HepG2 (cell line): Measurements from ENCODE around the gene CSDE1. TPM values are rescaled to one million over a fixed set of nuclear protein-coding genes. Genes with fewer than 3 reads are reported as not detected.

Experiments used
- AGO1 ChIP-seq: fragments of 200-400 bp; formaldehyde crosslinking; IDR thresholded peaks from 2 replicates; pipeline ENCODE4 v1.6.1; 2017; ENCODE audit warnings: mild to moderate bottlenecking, low read depth, low read length, moderate library complexity; ENCODE audit not compliant: poor library complexity, severe bottlenecking
- CBFB ChIP-seq: sonication (generic); formaldehyde crosslinking; IDR thresholded peaks from 2 replicates; pipeline ENCODE4 v1.4.0; 2020; ENCODE audit warnings: missing genetic modification reagents
- CTCF ChIP-seq: sonication (generic); formaldehyde crosslinking; IDR thresholded peaks from 2 replicates; pipeline ENCODE4 v1.5.0; 2020; ENCODE audit warnings: mild to moderate bottlenecking, missing genetic modification reagents, moderate library complexity
- HBP1 ChIP-seq: IDR thresholded peaks from 2 replicates; pipeline ENCODE4 v1.6.1; 2016; ENCODE audit warnings: low read depth, control low read depth
- MNT ChIP-seq: fragments of 450-650 bp; IDR thresholded peaks from 2 replicates; pipeline ENCODE4 v1.6.1; 2016
- NCOR1 ChIP-seq: fragments of 200-600 bp; sonication (generic); IDR thresholded peaks from 2 replicates; pipeline ENCODE4 v1.7.0; 2017; ENCODE audit warnings: antibody characterized with exemption, low read length, borderline replicate concordance
- NRL ChIP-seq: sonication (generic); formaldehyde crosslinking; IDR thresholded peaks from 2 replicates; pipeline ENCODE4 v1.5.0; 2020; ENCODE audit warnings: missing genetic modification reagents, mild to moderate bottlenecking, moderate library complexity, borderline replicate concordance
- RBAK ChIP-seq: sonication (generic); formaldehyde crosslinking; IDR thresholded peaks from 2 replicates; pipeline ENCODE4 v1.5.1; 2020; ENCODE audit warnings: mild to moderate bottlenecking, missing genetic modification reagents
- RFXAP ChIP-seq: sonication (generic); formaldehyde crosslinking; IDR thresholded peaks from 2 replicates; pipeline ENCODE4 v1.4.0; 2020; ENCODE audit warnings: missing genetic modification reagents, borderline replicate concordance
- RXRA ChIP-seq: sonication (generic); formaldehyde crosslinking; IDR thresholded peaks from 2 replicates; pipeline ENCODE4 v1.5.1; 2020; ENCODE audit warnings: missing genetic modification reagents
- SP4 ChIP-seq: sonication (generic); formaldehyde crosslinking; IDR thresholded peaks from 2 replicates; pipeline ENCODE4 v1.8.1; 2023; ENCODE audit warnings: mild to moderate bottlenecking, missing genetic modification reagents
- STAG1 ChIP-seq: sonication (generic); formaldehyde crosslinking; IDR thresholded peaks from 2 replicates; pipeline ENCODE4 v1.4.0; 2020; ENCODE audit warnings: missing genetic modification reagents
- SUZ12 ChIP-seq: fragments of 150-350 bp; IDR thresholded peaks from 2 replicates; pipeline ENCODE4 v1.6.1; 2014; ENCODE audit warnings: low read depth, low read length
- WIZ ChIP-seq: sonication (generic); formaldehyde crosslinking; IDR thresholded peaks from 2 replicates; pipeline ENCODE4 v1.5.1; 2020; ENCODE audit warnings: mild to moderate bottlenecking, missing genetic modification reagents
- ZNF263 ChIP-seq: sonication (generic); formaldehyde crosslinking; IDR thresholded peaks from 2 replicates; pipeline ENCODE4 v1.4.0; 2020; ENCODE audit warnings: missing genetic modification reagents
- ZNF564 ChIP-seq: sonication (generic); formaldehyde crosslinking; IDR thresholded peaks from 2 replicates; pipeline ENCODE4 v1.8.1; 2023; ENCODE audit warnings: mild to moderate bottlenecking, missing genetic modification reagents
- ZNF652 ChIP-seq: IDR thresholded peaks from 2 replicates; pipeline ENCODE4 v1.6.1; 2016; ENCODE audit warnings: low read depth, borderline replicate concordance
- ZNF850 ChIP-seq: sonication (generic); formaldehyde crosslinking; conservative IDR thresholded peaks from 2 replicates; pipeline ENCODE4 v1.9.0; 2021; ENCODE audit warnings: mild to moderate bottlenecking, missing genetic modification reagents
- ZSCAN20 ChIP-seq: sonication (generic); formaldehyde crosslinking; IDR thresholded peaks from 2 replicates; pipeline ENCODE4 v1.4.0; 2020; ENCODE audit warnings: missing genetic modification reagents, mild to moderate bottlenecking, borderline replicate concordance
- ZSCAN9 ChIP-seq: IDR thresholded peaks from 2 replicates; pipeline ENCODE4 v1.6.1; 2016; ENCODE audit warnings: borderline replicate concordance
- polyA plus RNA-seq, 8 experiments: library from polyadenylated mRNA; depleted of rRNA in 3 of 8; stranded (reverse) in 7 of 8; unstranded in 1 of 8; fragments of >200 nt; fragmentation: Illumina TruSeq in 4 of 8; extraction: Trizol in 4 of 8; gene quantifications; 2 replicates each; pipeline versions ENCODE4 v1.2.1 to v1.2.3, GENCODE V29; 2011 to 2016; ENCODE audit warnings: low read depth in 4 of 8, missing spikeins in 1 of 8, mixed read lengths in 1 of 8; ENCODE audit not compliant: insufficient read depth in 1 of 8
- total RNA-seq, 5 experiments: library from RNA; depleted of rRNA; stranded (reverse); fragments of >200 nt; fragmentation: Illumina TruSeq; extraction: Trizol; gene quantifications; 2 replicates each; pipeline ENCODE4 v1.2.3, GENCODE V29; 2016; ENCODE audit warnings: low read depth in 1 of 5
- TF ChIP-seq, protein P1 (sequence below): IDR thresholded peaks from 2 replicates; pipeline ENCODE4 v1.6.1; 2016
- TF ChIP-seq, protein P2 (sequence below): sonication (generic); formaldehyde crosslinking; IDR thresholded peaks from 2 replicates; pipeline ENCODE4 v1.5.0; 2020; ENCODE audit warnings: mild to moderate bottlenecking, missing genetic modification reagents

The CSDE1 gene
- total and polyA plus RNA-seq, 2 of the 13 experiments (the other 11 are each of a cell fraction or from before 2014, with no cell fraction given) = 150 to 313 TPM

GRCh38 chr1:114670083-114671010 is 87.4 kb downstream of the CSDE1 start (continued):
- TF ChIP-seq CTCF (CRISPR knock-in tag) (peak; percentile 23; the same call in 1 of the 2 replicates), NRL (CRISPR knock-in tag) (no peak), SUZ12 (no peak), ZNF850 (no peak), RXRA (CRISPR knock-in tag) (no peak; the same call in 1 of the 2 replicates), ZSCAN9 (CRISPR knock-in tag) (no peak), ZNF652 (no peak), RFXAP (CRISPR knock-in tag) (no peak), ZSCAN20 (CRISPR knock-in tag) (no peak), AGO1 (no peak), STAG1 (CRISPR knock-in tag) (peak; percentile 25), SP4 (peak; percentile 62; the same call in 1 of the 2 replicates), NCOR1 (no peak), ZNF564 (CRISPR knock-in tag) (no peak), ZNF263 (CRISPR knock-in tag) (no peak), WIZ (CRISPR knock-in tag) (no peak), CBFB (CRISPR knock-in tag) (no peak), RBAK (CRISPR knock-in tag) (no peak), HBP1 (CRISPR knock-in tag) (no peak), MNT (no peak)
- TF ChIP-seq, protein P1, sequence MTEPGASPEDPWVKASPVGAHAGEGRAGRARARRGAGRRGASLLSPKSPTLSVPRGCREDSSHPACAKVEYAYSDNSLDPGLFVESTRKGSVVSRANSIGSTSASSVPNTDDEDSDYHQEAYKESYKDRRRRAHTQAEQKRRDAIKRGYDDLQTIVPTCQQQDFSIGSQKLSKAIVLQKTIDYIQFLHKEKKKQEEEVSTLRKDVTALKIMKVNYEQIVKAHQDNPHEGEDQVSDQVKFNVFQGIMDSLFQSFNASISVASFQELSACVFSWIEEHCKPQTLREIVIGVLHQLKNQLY (CRISPR knock-in tag) = no peak
- TF ChIP-seq, protein P2, sequence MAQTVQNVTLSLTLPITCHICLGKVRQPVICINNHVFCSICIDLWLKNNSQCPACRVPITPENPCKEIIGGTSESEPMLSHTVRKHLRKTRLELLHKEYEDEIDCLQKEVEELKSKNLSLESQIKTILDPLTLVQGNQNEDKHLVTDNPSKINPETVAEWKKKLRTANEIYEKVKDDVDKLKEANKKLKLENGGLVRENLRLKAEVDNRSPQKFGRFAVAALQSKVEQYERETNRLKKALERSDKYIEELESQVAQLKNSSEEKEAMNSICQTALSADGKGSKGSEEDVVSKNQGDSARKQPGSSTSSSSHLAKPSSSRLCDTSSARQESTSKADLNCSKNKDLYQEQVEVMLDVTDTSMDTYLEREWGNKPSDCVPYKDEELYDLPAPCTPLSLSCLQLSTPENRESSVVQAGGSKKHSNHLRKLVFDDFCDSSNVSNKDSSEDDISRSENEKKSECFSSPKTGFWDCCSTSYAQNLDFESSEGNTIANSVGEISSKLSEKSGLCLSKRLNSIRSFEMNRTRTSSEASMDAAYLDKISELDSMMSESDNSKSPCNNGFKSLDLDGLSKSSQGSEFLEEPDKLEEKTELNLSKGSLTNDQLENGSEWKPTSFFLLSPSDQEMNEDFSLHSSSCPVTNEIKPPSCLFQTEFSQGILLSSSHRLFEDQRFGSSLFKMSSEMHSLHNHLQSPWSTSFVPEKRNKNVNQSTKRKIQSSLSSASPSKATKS (CRISPR knock-in tag) = no peak
